ENCODE results near the gene MYZAP.

DNA sequence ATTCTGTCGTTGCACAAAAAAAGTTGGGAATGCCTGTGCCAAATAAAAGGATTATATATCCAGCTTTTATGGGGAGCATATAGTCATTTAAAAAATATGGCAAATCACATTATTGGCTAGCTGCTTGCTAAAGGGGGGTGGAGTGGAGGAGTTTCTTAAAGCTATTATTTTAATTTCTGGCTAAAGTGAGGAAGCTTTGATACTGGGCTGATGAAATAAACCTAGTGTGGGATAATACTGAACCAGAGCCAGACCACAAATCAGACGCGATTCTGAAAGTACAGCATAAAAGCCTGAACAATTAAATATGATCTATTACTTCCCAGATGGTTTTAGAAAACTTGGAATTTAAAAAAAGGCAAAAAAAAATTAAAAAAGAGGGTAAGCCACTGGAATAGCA is 129.2 kb downstream of the MYZAP start:
- no peak for TF ChIP-seq POLR2A (IDR thresholded peaks at IDR 0.05)
- TF ChIP-seq, protein P1, sequence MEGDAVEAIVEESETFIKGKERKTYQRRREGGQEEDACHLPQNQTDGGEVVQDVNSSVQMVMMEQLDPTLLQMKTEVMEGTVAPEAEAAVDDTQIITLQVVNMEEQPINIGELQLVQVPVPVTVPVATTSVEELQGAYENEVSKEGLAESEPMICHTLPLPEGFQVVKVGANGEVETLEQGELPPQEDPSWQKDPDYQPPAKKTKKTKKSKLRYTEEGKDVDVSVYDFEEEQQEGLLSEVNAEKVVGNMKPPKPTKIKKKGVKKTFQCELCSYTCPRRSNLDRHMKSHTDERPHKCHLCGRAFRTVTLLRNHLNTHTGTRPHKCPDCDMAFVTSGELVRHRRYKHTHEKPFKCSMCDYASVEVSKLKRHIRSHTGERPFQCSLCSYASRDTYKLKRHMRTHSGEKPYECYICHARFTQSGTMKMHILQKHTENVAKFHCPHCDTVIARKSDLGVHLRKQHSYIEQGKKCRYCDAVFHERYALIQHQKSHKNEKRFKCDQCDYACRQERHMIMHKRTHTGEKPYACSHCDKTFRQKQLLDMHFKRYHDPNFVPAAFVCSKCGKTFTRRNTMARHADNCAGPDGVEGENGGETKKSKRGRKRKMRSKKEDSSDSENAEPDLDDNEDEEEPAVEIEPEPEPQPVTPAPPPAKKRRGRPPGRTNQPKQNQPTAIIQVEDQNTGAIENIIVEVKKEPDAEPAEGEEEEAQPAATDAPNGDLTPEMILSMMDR (IDR thresholded peaks at IDR 0.05): no peak

Measured in heart left ventricle (tissue), 13 donors.